ENCODE measurements around the gene GAREM2.

The GAREM2 gene

GRCh38 chr2:26174691-26175465 is 2.0 kb downstream of the GAREM2 start:
- H3K36me3 ChIP-seq (ENCODE audit: insufficient read depth), result no peaks in the 10 kb centered on the region
- no peak overlapping the region for H3K9ac ChIP-seq
- no peak overlapping the region for H3K4me3 ChIP-seq (IDR thresholded peaks at IDR 0.05; ENCODE audit: insufficient read depth, low read depth, low read length)
- no peak for TF ChIP-seq CTCF (conservative IDR thresholded peaks at IDR 0.05; ENCODE audit: low read depth, low read length)
- H3K4me1 ChIP-seq (ENCODE audit: low read depth, poor library complexity, severe bottlenecking), result no peaks in the 10 kb centered on the region
- H2AFZ ChIP-seq (ENCODE audit: low read depth), result no peak overlapping the region
- H3K4me2 ChIP-seq, result no peak overlapping the region
- no peaks in the 10 kb centered on the region for H3K79me2 ChIP-seq (ENCODE audit: insufficient read depth, low read depth)
- H3K27ac ChIP-seq, result no peak overlapping the region
- no peaks in the 10 kb centered on the region; the same call in 1 of the 2 replicates for H3K27me3 ChIP-seq (ENCODE audit: insufficient read depth, low read depth)
- H4K20me1 ChIP-seq (ENCODE audit: insufficient read depth), result no peaks in the 10 kb centered on the region

GRCh38 chr2:26175466-26176278 is 2.8 kb downstream of the GAREM2 start:
- Histone ChIP-seq H3K79me2 (ENCODE audit: insufficient read depth, low read depth) (no peaks in the 10 kb centered on the region), H3K27me3 (ENCODE audit: insufficient read depth, low read depth) (no peaks in the 10 kb centered on the region; the same call in 1 of the 2 replicates), H4K20me1 (ENCODE audit: insufficient read depth) (no peaks in the 10 kb centered on the region), H3K4me3 (IDR thresholded peaks at IDR 0.05; ENCODE audit: insufficient read depth, low read depth, low read length) (no peak overlapping the region), H3K9ac (no peak overlapping the region), H3K36me3 (ENCODE audit: insufficient read depth) (no peaks in the 10 kb centered on the region), H3K4me1 (ENCODE audit: low read depth, poor library complexity, severe bottlenecking) (no peaks in the 10 kb centered on the region), H3K27ac (no peak overlapping the region), H2AFZ (ENCODE audit: low read depth) (no peak overlapping the region), H3K4me2 (no peak overlapping the region)
- TF ChIP-seq CTCF (conservative IDR thresholded peaks at IDR 0.05; ENCODE audit: low read depth, low read length), result no peak

DNA sequence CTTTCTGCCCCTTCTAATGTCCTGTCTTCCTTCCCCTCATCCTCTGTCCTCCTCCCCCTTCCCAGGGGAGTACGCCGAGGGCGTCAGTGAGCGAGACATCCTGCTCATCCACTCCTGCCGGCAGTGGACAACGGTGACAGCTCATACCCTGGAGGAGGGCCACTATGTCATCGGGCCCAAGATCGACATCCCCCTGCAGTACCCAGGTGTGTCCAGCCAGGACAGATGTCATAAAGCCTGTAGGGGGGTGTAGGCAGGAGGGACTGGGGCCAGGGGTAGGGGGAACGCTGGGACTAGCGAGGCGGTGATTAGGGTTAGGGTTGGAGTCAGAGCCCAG is 3.4 kb downstream of the GAREM2 start:
- no peak for TF ChIP-seq CTCF (conservative IDR thresholded peaks at IDR 0.05; ENCODE audit: low read depth, low read length)
- H3K9ac ChIP-seq, result no peak overlapping the region

GRCh38 chr2:26177122-26177521 is 4.2 kb downstream of the GAREM2 start:
- no peaks in the 10 kb centered on the region; the same call in 1 of the 2 replicates for H3K27me3 ChIP-seq (ENCODE audit: insufficient read depth, low read depth)
- H2AFZ ChIP-seq (ENCODE audit: low read depth), result no peak overlapping the region
- H3K4me3 ChIP-seq (IDR thresholded peaks at IDR 0.05; ENCODE audit: insufficient read depth, low read depth, low read length), result no peak overlapping the region
- no peak overlapping the region for H3K4me2 ChIP-seq
- H3K79me2 ChIP-seq (ENCODE audit: insufficient read depth, low read depth), result no peaks in the 10 kb centered on the region
- no peak for TF ChIP-seq CTCF (conservative IDR thresholded peaks at IDR 0.05; ENCODE audit: low read depth, low read length)
- no peaks in the 10 kb centered on the region for H3K4me1 ChIP-seq (ENCODE audit: low read depth, poor library complexity, severe bottlenecking)
- no peaks in the 10 kb centered on the region for H4K20me1 ChIP-seq (ENCODE audit: insufficient read depth)
- H3K9ac ChIP-seq, result no peak overlapping the region
- H3K36me3 ChIP-seq (ENCODE audit: insufficient read depth), result no peaks in the 10 kb centered on the region
- no peak overlapping the region for H3K27ac ChIP-seq

More for the DNA sequence above, 3.4 kb downstream of the GAREM2 start:
- Histone ChIP-seq H4K20me1 (ENCODE audit: insufficient read depth) (no peaks in the 10 kb centered on the region), H3K4me1 (ENCODE audit: low read depth, poor library complexity, severe bottlenecking) (no peaks in the 10 kb centered on the region), H3K4me3 (IDR thresholded peaks at IDR 0.05; ENCODE audit: insufficient read depth, low read depth, low read length) (no peak overlapping the region), H3K36me3 (ENCODE audit: insufficient read depth) (no peaks in the 10 kb centered on the region), H3K27ac (no peak overlapping the region), H2AFZ (ENCODE audit: low read depth) (no peak overlapping the region), H3K4me2 (no peak overlapping the region), H3K79me2 (ENCODE audit: insufficient read depth, low read depth) (no peaks in the 10 kb centered on the region), H3K27me3 (ENCODE audit: insufficient read depth, low read depth) (no peaks in the 10 kb centered on the region; the same call in 1 of the 2 replicates)

All from KMS-11 (cell line).